ENCODE data around the gene CBLC.
A peak's percentile ranks its signal among the peaks of the same experiment; 100 is the strongest.

CBLC gene

GRCh38 chr19:44753932-44754749 is 23.5 kb upstream of the CBLC start (continued):
- no peak for TF ChIP-seq ZSCAN23 (tag by site-specific recombination; IDR thresholded peaks at IDR 0.05)
- TF ChIP-seq ZBTB1 (tag by site-specific recombination; IDR thresholded peaks at IDR 0.05) = no peak
- no peak for TF ChIP-seq ZNF426 (tag by site-specific recombination; IDR thresholded peaks at IDR 0.05)
- no peak for TF ChIP-seq ZNF473 (tag by site-specific recombination; IDR thresholded peaks at IDR 0.05)
- no peak for TF ChIP-seq ELK4 (IDR thresholded peaks at IDR 0.05; ENCODE audit: borderline replicate concordance, low read depth, low read length)

- ChIA-PET CTCF (interaction anchor here (0.5 to 4.8 kb wide), 6 partner anchors 12 to 30 kb away, joined by 3 to 26 read pairs (median 4); no protein-coding TSS in a partner anchor), POLR2A (interaction anchor here (0.5 to 2.2 kb wide), 5 partner anchors 11 to 65 kb away, joined by 3 to 9 read pairs (median 3); no protein-coding TSS in a partner anchor)
- TF ChIP-seq ZSCAN18 (tag by site-specific recombination; IDR thresholded peaks at IDR 0.05) (no peak), ZNF433 (tag by site-specific recombination; IDR thresholded peaks at IDR 0.05; ENCODE audit: low read depth) (no peak), ZNF16 (tag by site-specific recombination; IDR thresholded peaks at IDR 0.05; ENCODE audit: low read depth) (no peak), ZNF449 (tag by site-specific recombination; IDR thresholded peaks at IDR 0.05) (no peak), BCL11A (tag by site-specific recombination; IDR thresholded peaks at IDR 0.05; ENCODE audit: low read depth) (no peak), ZNF366 (tag by site-specific recombination; conservative IDR thresholded peaks at IDR 0.05) (no peak), ZNF639 (tag by site-specific recombination; IDR thresholded peaks at IDR 0.05) (no peak), ZNF658 (tag by site-specific recombination; IDR thresholded peaks at IDR 0.05) (no peak), OVOL3 (tag by site-specific recombination; IDR thresholded peaks at IDR 0.05) (no peak), ZNF510 (tag by site-specific recombination; IDR thresholded peaks at IDR 0.05; ENCODE audit: insufficient replicate concordance) (no peak), ZNF211 (tag by site-specific recombination; IDR thresholded peaks at IDR 0.05; ENCODE audit: low read depth) (no peak), ZBTB8A (tag by site-specific recombination; IDR thresholded peaks at IDR 0.05) (no peak), ZNF341 (tag by site-specific recombination; IDR thresholded peaks at IDR 0.05; ENCODE audit: low read depth) (no peak), KLF16 (tag by site-specific recombination; IDR thresholded peaks at IDR 0.05) (no peak), ZNF596 (tag by site-specific recombination; IDR thresholded peaks at IDR 0.05) (no peak)
- H3K9me3 ChIP-seq (ENCODE audit: control insufficient read depth, insufficient read depth, low read depth, low read length) = no peaks in the 10 kb centered on the region
- H3K36me3 ChIP-seq (ENCODE audit: control insufficient read depth in 2 of 2, insufficient read depth in 1 of 2, low read length in 2 of 2) = peaks cover 8 to 19% of the 10 kb centered on the region in 2 experiments; a peak in 2 of 3 replicates
- no peak overlapping the region; the same call in 1 of the 2 replicates for H3K4me3 ChIP-seq (ENCODE audit: low read depth, low read length)
- H3K27ac ChIP-seq (ENCODE audit: extremely low read depth, low read depth, low read length) = peak overlapping the region; percentile 42; the same call in 1 of the 2 replicates
- H3K4me1 ChIP-seq (ENCODE audit: control insufficient read depth, insufficient read depth, low read length) = peaks cover 18% of the 10 kb centered on the region
These were observed 23.0 kb upstream of the CBLC start for GRCh38 chr19:44754750-44755080.
